NCI-H1436 treated with DMSO at 0.1 percent for 48 hours (cell line): Measurements from ENCODE around the gene RAC2.
"Not testable (repeated sequence)": the region's sequence is repeated elsewhere in the genome, so short reads cannot be mapped to it uniquely, and the experiment has no call there.

Experiments used
- DNase-seq: peaks from one replicate; lab custom pipeline; 2025; lab: John Stamatoyannopoulos, UW

Gene RAC2

GRCh38 chr22:37234736-37235711 lies 9.0 kb downstream of the RAC2 start:
- no peak for DNase-seq

GRCh38 chr22:37233751-37234631 lies 10.1 kb downstream of the RAC2 start:
- no peak for DNase-seq

DNA sequence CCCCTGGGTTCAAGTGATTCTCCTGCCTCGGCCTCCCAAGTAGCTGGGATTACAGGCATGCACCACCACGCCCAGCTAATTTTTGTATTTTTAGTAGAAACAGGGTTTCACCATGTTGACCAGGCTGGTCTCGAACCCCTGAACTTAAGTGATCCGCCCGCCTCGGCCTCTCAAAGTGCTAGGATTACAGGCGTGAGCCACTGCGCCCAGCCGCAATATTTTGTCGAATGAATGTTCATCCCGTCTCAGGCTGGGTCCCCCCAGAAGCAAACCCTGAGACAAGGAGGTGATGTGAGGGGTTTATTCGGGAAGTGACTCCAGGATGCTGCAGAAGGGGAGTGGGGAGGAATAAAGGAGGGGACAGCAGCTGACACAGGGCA lies 10.7 kb downstream of the RAC2 start:
- not testable (repeated sequence) for DNase-seq

GRCh38 chr22:37232140-37232998 lies 11.7 kb downstream of the RAC2 start:
- no peak for DNase-seq

DNA sequence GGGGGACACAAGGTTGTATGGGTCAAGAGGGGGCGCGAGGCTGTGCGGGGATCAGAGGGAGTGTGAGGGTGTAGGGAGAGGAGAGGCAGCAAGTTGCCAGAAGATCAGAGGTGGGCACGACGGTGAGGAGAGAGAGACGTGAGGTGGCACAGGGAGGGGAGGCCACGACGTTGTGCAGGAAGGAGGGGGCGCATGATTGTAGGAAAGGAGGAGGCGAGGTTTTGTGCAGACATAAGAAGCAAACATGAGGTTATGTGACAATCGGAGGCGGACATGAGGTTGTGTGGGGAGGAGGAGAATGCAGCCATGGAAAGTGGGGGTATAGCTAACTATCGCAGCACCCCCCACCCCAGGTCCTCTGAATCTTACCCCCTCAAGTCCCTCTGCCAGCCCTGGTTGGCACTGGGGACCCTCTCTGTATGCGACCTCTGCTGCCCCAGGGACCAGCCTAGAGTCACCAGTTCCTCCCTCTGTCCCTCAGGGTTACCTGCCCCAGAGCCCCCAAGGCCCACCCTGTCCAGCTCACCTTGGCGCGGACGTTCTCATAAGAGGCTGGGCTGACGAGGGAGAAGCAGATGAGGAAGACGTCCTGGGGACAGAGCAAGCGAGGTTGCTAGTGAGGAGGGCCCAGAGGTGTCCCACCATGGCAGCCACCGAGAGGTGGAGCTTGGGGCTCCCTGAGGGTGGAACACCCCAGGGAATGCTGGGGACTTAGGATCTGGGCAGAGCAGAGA lies 12.5 kb downstream of the RAC2 start:
- DNase-seq, result no peak

DNA sequence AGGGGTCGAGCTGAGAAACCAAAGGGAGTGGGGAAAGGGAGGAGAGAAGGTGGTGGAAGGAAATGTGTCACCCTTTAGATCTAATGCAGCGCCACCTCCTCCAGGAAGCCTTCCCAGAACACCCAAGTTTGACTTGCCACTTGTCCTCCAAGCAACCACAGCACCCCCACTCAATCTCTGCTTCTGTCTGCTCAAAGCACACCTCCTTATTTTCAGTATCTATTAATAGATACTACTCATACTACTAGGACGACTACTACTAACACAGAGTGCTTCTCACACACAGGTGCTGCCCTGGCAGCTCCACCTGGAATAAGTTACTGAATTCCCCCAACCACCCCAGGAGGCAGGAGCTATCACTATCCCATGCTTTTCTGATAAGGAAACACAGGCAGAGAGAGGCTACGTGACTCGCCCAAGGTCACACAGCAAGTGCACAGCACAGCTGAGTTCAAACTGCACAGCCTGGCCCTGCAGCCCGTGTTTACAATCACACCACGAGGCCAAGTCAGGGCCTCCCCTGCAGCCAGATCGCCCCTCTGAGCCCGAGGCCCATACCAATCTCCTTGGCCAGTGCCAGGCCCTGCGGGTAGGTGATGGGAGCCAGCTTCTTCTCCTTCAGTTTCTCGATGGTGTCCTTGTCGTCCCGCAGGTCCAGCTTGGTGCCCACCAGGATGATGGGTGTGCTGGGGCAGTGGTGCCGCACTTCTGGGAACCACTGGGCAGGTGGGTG lies 13.2 kb downstream of the RAC2 start:
- DNase-seq, result no peak

DNA sequence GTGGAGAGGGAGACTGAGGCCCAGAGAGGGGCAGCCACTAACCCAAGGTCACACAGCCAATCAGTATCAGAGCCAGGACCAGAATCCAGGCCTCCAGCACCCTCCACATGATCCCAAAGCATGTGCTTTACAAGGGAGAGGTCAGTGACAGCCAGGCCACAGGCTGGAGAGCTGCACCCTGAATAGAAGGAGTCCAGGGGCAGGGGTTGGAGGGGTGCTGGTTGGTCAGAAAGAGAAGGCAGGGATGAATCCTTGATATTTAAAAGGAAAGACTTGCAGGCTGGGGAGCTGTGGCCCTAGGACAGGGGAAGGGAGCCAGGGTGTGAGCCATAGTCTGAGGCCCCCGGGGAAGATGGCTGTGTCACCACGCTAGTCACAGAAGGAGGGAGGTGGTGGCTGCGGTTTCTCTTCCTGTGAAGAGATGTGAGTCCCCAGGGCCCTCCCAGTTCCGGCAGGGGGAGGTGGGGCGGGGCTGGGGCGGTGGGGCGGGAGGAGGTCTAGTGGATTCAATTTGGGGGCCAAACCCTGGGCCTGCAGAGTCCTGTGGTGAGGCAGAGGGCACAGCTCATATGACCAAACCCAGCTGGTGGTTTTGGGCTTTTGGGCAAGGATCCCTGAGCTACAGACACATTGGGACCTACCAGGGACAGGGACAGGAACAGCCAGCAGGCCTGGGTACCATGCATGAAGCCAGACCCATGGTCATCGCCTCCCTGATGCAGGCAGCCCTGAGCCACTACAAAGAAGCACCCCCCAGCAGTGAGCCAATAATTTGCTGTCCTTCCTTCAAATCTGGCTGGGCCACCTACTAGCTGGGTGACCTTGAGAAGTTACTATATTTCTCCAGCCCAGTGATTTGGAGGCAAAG lies 14.0 kb downstream of the RAC2 start:
- DNase-seq, result no peak

DNA sequence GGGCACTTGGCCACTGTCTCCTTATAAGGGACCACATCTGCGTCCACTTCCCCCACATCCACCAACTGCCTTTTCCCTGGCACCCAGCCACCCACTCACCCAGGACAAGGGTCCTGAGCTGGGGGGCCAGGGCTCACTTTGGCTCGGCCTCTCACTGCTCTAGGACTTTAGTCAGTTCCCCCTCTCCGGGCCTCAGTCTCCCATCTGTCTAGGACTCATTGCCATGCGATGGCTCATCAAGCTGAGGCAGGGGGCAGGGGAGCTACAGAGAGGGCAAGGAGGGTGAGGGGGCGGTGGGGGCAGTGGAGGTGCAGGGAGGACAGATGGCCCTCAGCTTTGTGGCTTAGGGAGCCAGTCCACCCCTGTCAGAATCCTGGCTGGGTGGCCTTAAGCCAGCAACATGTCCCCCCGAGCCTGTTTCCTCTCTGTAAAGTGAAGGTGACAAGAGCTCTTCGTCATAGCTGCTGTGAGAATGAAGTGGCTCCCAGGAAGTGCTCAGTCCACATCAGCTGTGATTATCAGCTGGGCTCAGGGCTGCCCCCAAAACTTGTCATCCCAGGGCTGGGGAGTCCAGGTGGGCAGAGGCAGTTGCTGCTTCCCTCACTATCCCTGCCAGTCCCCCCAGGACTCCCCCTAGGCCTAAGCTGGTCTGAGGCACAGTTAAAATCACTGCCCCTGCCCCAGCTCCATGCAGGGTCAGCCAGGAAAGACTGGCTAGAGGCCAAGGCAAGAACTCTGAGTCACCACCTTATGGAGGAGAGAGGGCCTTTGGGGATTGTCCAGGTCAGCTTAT lies 14.9 kb downstream of the RAC2 start:
- no peak for DNase-seq

GRCh38 chr22:37228106-37229011 lies 15.7 kb downstream of the RAC2 start:
- DNase-seq, result no peak

- DNase-seq, result no peak
Measured at GRCh38 chr22:37226514-37226913, 17.6 kb downstream of the RAC2 start.

- DNase-seq, result no peak
Measured at GRCh38 chr22:37226087-37226486, 18.0 kb downstream of the RAC2 start.

GRCh38 chr22:37225481-37225880 lies 18.6 kb downstream of the RAC2 start:
- DNase-seq, result no peak

DNA sequence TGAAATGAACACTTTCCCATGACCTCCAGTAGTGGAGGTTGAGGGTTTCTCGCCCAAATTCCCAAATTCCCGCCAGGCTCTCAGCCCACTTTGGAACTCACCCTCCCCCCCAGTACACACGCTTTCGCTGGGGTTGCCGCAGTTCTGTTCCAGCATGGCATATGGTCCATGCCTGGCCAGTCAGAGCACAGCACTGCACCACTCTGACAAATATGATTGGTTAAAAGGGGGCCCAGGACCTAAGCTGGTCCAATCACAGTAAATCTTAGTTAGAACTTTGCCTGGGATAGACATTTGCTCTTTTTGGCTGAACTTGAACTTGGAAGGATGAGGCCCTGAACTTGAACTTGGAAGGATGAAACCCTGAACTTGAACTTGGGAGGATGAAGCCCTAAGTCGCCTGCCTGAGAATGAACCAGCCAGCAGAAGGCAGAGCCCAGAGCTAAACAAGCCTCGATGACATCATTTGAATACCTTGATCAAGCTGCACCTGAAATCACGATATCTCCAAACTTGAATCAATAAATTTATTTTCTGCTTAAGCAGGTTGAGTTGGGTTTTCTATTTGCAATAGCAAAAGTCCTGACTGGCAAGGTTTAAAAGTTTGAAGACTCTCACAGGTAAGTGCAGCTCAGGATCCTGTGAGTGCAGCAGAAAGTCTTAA lies 19.2 kb downstream of the RAC2 start:
- DNase-seq, result no peak

- no peak for DNase-seq
Measured at GRCh38 chr22:37223965-37224551, 20.0 kb downstream of the RAC2 start.

DNA sequence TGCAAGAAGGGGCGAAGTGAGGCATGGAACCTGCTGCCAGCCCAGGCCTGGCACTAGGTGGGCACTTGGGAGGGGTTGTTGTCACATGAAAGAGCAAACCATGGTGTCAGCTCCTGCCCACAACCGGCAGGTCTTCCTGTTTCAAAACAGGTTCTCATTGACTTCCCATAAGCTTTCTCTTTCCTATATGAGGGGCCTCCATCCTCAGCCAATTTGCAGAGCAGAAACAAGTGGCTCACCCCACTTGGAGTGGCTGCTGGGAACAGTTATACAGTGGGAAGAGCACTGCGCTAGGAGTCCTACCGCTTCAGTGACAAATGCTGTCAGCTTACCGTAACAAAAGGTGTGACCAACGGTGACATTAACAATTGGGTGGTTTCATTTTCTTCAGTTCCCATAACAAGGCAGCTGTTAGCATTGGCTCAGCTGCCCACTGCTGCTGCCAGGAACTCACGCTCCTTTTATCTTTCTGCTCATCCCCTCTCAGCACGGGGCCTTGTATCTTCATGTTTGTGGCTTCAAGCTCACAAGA lies 21.6 kb downstream of the RAC2 start:
- DNase-seq, result no peak
